ENCODE results near the gene PLEK2.
"Not testable (repeated sequence)": the region's sequence is repeated elsewhere in the genome, so short reads cannot be mapped to it uniquely, and the experiment has no call there.

Gene PLEK2

DNA sequence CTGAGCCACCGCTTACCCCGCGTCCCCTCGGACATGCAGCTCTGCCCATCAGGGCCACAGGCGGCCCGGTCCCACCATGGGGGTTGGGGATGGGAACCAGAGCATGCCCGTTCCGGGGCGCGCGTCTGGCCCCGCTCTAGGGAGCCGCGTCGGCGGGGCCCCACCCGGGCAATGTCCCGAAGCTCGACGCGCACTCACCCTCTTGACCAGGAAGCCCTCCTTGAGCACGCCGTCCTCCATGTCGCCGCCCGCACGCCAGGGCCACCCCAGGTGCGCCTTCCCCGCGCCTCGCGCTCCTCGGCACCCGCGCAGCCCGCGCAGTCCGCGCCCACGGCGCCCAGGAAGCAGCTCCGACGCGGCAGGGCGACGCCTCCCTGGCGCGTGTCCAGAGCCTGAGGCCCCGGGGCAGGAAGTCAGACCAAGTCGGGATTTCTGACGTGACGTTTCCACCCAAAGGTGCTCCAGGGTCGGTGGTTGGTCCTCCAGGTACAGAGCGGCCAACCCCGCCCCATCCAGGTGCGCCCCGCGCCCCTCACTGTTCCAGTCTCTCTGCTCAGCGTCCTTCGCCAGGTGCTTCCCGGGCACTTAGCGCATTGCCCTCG, at the start of gene PLEK2:
PLEK2 (minus strand) TSS at position 346 of the 602 bp plus-strand sequence; CDS start at position 240, 106 bp downstream.
- Mint-ChIP-seq H3K9me3 (no peaks in the 10 kb centered on the region), H3K27me3 (peaks cover 34% of the 10 kb centered on the region), H3K27ac (peak within 1 kb of the TSS; percentile 50), H3K4me1 (ENCODE audit: low read depth) (peaks cover 25% of the 10 kb centered on the region), H3K36me3 (ENCODE audit: low read depth) (no peaks in the 10 kb centered on the region), H3K4me3 (peak within 1 kb of the TSS; percentile 67)
- intact Hi-C loops (cut with micrococcal nuclease) = no loop called here

GRCh38 chr14:67461341-67461985, 49.5 kb upstream of the PLEK2 start:
- H3K27ac Mint-ChIP-seq = no peak overlapping the region
- H3K4me3 Mint-ChIP-seq = no peak overlapping the region
- intact Hi-C loops (cut with micrococcal nuclease) = no loop called here
- H3K27me3 Mint-ChIP-seq = peaks cover 10% of the 10 kb centered on the region
- H3K36me3 Mint-ChIP-seq (ENCODE audit: low read depth) = no peaks in the 10 kb centered on the region
- no peaks in the 10 kb centered on the region for H3K9me3 Mint-ChIP-seq
- H3K4me1 Mint-ChIP-seq (ENCODE audit: low read depth) = no peaks in the 10 kb centered on the region

- intact Hi-C loops (cut with micrococcal nuclease) = no loop called here
- Mint-ChIP-seq H3K4me3 (no peak overlapping the region), H3K27me3 (peaks cover 8% of the 10 kb centered on the region), H3K9me3 (no peaks in the 10 kb centered on the region), H3K36me3 (ENCODE audit: low read depth) (no peaks in the 10 kb centered on the region), H3K4me1 (ENCODE audit: low read depth) (no peaks in the 10 kb centered on the region), H3K27ac (no peak overlapping the region)
Measured at GRCh38 chr14:67459336-67459735, 47.4 kb upstream of the PLEK2 start.

- Mint-ChIP-seq H3K9me3 (no peaks in the 10 kb centered on the region), H3K27ac (no peak overlapping the region), H3K36me3 (ENCODE audit: low read depth) (no peaks in the 10 kb centered on the region), H3K27me3 (peaks cover 9% of the 10 kb centered on the region), H3K4me3 (no peak overlapping the region), H3K4me1 (ENCODE audit: low read depth) (no peaks in the 10 kb centered on the region)
- intact Hi-C loops (cut with micrococcal nuclease) = no loop called here
Measured at GRCh38 chr14:67457782-67458181, 45.8 kb upstream of the PLEK2 start.

- intact Hi-C loops (cut with micrococcal nuclease) = no loop called here
- Mint-ChIP-seq H3K4me1 (ENCODE audit: low read depth) (no peaks in the 10 kb centered on the region), H3K9me3 (no peaks in the 10 kb centered on the region), H3K27ac (no peak overlapping the region), H3K36me3 (ENCODE audit: low read depth) (no peaks in the 10 kb centered on the region), H3K27me3 (peaks cover 2% of the 10 kb centered on the region), H3K4me3 (no peak overlapping the region)
Measured at GRCh38 chr14:67456732-67457131, 44.8 kb upstream of the PLEK2 start.

- peaks cover 3% of the 10 kb centered on the region for H3K27me3 Mint-ChIP-seq
- H3K4me3 Mint-ChIP-seq = no peak overlapping the region
- intact Hi-C loops (cut with micrococcal nuclease) = no loop called here
- H3K27ac Mint-ChIP-seq = no peak overlapping the region
- no peaks in the 10 kb centered on the region for H3K4me1 Mint-ChIP-seq (ENCODE audit: low read depth)
- no peaks in the 10 kb centered on the region for H3K36me3 Mint-ChIP-seq (ENCODE audit: low read depth)
- H3K9me3 Mint-ChIP-seq = no peaks in the 10 kb centered on the region
Measured at GRCh38 chr14:67453575-67454300, 41.8 kb upstream of the PLEK2 start.

- intact Hi-C loops (cut with micrococcal nuclease); H3K36me3 Mint-ChIP-seq (ENCODE audit: low read depth); H3K27ac Mint-ChIP-seq; H3K4me1 Mint-ChIP-seq (ENCODE audit: low read depth); H3K4me3 Mint-ChIP-seq; H3K27me3 Mint-ChIP-seq; H3K9me3 Mint-ChIP-seq: not testable (repeated sequence)
Measured at GRCh38 chr14:67451667-67452066, 39.7 kb upstream of the PLEK2 start.

- intact Hi-C loops (cut with micrococcal nuclease) = no loop called here
- H3K36me3 Mint-ChIP-seq (ENCODE audit: low read depth) = no peaks in the 10 kb centered on the region
- no peak overlapping the region for H3K27ac Mint-ChIP-seq
- H3K27me3 Mint-ChIP-seq = peaks cover 26% of the 10 kb centered on the region
- H3K4me3 Mint-ChIP-seq = no peak overlapping the region
- no peaks in the 10 kb centered on the region for H3K9me3 Mint-ChIP-seq
- H3K4me1 Mint-ChIP-seq (ENCODE audit: low read depth) = no peaks in the 10 kb centered on the region
Measured at GRCh38 chr14:67449096-67449495, 37.1 kb upstream of the PLEK2 start.

DNA sequence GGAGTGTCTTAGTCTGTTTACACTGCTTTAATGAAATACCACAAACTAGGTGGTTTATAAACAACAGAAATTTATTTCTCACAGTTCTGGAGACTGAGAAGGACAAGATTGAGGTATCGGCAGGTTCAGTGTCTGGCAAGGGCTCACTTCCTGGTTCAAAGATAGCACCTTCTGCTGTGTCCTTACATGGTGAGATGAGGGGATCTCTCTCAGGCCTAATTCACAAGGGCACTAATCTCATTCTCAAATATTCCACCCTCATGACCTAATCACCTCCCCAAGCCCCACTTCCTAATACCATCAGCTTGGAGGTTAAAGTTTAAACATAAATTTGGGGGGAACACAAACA, 35.0 kb upstream of the PLEK2 start:
- peaks cover 37% of the 10 kb centered on the region for H3K27me3 Mint-ChIP-seq
- no peaks in the 10 kb centered on the region for H3K9me3 Mint-ChIP-seq
- no peaks in the 10 kb centered on the region for H3K36me3 Mint-ChIP-seq (ENCODE audit: low read depth)
- no peak overlapping the region for H3K27ac Mint-ChIP-seq
- no peak overlapping the region for H3K4me3 Mint-ChIP-seq
- intact Hi-C loops (cut with micrococcal nuclease) = no loop called here
- no peaks in the 10 kb centered on the region for H3K4me1 Mint-ChIP-seq (ENCODE audit: low read depth)

GRCh38 chr14:67446371-67447032, 34.5 kb upstream of the PLEK2 start:
- Mint-ChIP-seq H3K36me3 (ENCODE audit: low read depth) (no peaks in the 10 kb centered on the region), H3K4me3 (no peak overlapping the region), H3K9me3 (no peaks in the 10 kb centered on the region), H3K4me1 (ENCODE audit: low read depth) (no peaks in the 10 kb centered on the region), H3K27ac (no peak overlapping the region), H3K27me3 (peaks cover 37% of the 10 kb centered on the region)
- intact Hi-C loops (cut with micrococcal nuclease) = no loop called here

DNA sequence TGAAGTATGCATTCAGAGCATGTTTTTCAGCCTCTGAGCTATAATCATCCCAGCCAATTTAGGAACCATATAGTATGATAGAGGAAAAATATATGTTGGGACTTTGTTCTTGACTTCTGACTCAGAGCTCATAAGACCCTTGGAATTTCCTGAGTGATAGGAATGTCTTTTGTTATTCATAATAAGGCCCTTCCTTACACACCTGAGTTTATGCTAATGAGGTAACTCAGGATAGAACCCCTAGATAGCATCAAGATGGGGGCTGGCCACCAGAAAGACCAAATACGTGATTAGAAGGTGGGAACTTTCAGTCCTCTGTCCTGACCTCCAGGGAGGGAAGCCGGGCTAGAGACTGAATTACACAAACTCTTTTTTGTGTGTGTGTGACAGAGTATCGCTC, 32.4 kb upstream of the PLEK2 start:
- intact Hi-C loops (cut with micrococcal nuclease) = no loop called here
- Mint-ChIP-seq H3K4me3 (no peak overlapping the region), H3K27me3 (peaks cover 43% of the 10 kb centered on the region), H3K27ac (no peak overlapping the region), H3K4me1 (ENCODE audit: low read depth) (no peaks in the 10 kb centered on the region), H3K36me3 (ENCODE audit: low read depth) (no peaks in the 10 kb centered on the region), H3K9me3 (no peaks in the 10 kb centered on the region)

GRCh38 chr14:67442139-67442906, 30.4 kb upstream of the PLEK2 start:
- no peaks in the 10 kb centered on the region for H3K4me1 Mint-ChIP-seq (ENCODE audit: low read depth)
- intact Hi-C loops (cut with micrococcal nuclease) = no loop called here
- peaks cover 46% of the 10 kb centered on the region for H3K27me3 Mint-ChIP-seq
- no peaks in the 10 kb centered on the region for H3K36me3 Mint-ChIP-seq (ENCODE audit: low read depth)
- H3K9me3 Mint-ChIP-seq = no peaks in the 10 kb centered on the region
- no peak overlapping the region for H3K4me3 Mint-ChIP-seq
- peak overlapping the region; percentile 38 for H3K27ac Mint-ChIP-seq

GRCh38 chr14:67441672-67442071, 29.7 kb upstream of the PLEK2 start:
- Mint-ChIP-seq H3K9me3 (no peaks in the 10 kb centered on the region), H3K4me3 (no peak overlapping the region), H3K27me3 (peaks cover 46% of the 10 kb centered on the region), H3K36me3 (ENCODE audit: low read depth) (no peaks in the 10 kb centered on the region), H3K27ac (no peak overlapping the region), H3K4me1 (ENCODE audit: low read depth) (no peaks in the 10 kb centered on the region)
- intact Hi-C loops (cut with micrococcal nuclease) = no loop called here

- H3K27me3 Mint-ChIP-seq = peaks cover 43% of the 10 kb centered on the region
- H3K4me3 Mint-ChIP-seq = no peak overlapping the region
- no peaks in the 10 kb centered on the region for H3K9me3 Mint-ChIP-seq
- no peaks in the 10 kb centered on the region for H3K4me1 Mint-ChIP-seq (ENCODE audit: low read depth)
- intact Hi-C loops (cut with micrococcal nuclease) = no loop called here
- no peaks in the 10 kb centered on the region for H3K36me3 Mint-ChIP-seq (ENCODE audit: low read depth)
- H3K27ac Mint-ChIP-seq = no peak overlapping the region
Measured at GRCh38 chr14:67441256-67441655, 29.3 kb upstream of the PLEK2 start.

Measured in dendritic cell treated with granulocyte-macrophage colony-stimulating factor and Interleukin-4, amounts not matched to agents 40 ng/mL and 50 ng/mL, for 4 days (primary cell).